ENCODE measurements around the gene TOR4A. TPM values are rescaled to one million over a fixed set of nuclear protein-coding genes. Genes with fewer than 3 reads are reported as not detected.

The TOR4A gene
- total RNA-seq, 1 donor from 2014 or later: 1.5 TPM

DNA sequence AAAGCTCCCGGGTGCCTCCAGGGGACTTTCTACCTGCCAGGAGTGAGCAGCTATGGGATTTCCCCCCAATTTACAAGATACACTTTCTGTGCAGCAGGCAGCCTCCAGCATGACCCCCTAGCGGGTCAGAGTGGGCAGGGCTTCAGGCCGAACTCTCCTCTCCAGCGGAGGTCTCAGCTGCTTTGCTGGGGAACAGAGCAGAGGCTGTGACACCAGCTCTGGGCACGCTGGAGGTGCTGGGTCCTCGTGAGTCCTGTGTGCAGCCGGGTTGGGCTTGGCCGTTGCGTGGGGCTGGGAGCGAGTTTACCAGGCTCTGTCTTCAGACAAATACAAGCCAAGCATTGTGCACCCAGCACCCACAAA lies 21.7 kb downstream of the TOR4A start:
- Mint-ChIP-seq H3K4me1 (ENCODE audit: low read depth, unreplicated experiment) (peaks cover 15% of the 10 kb centered on the region), H3K27me3 (ENCODE audit: unreplicated experiment) (peaks cover 8% of the 10 kb centered on the region), H3K9me3 (ENCODE audit: unreplicated experiment) (peaks cover 7% of the 10 kb centered on the region), H3K36me3 (ENCODE audit: unreplicated experiment) (no peaks in the 10 kb centered on the region), H3K4me3 (ENCODE audit: unreplicated experiment) (peak overlapping the region; percentile 71), H3K27ac (ENCODE audit: unreplicated experiment) (no peak overlapping the region)
- TF ChIP-seq, protein P1, sequence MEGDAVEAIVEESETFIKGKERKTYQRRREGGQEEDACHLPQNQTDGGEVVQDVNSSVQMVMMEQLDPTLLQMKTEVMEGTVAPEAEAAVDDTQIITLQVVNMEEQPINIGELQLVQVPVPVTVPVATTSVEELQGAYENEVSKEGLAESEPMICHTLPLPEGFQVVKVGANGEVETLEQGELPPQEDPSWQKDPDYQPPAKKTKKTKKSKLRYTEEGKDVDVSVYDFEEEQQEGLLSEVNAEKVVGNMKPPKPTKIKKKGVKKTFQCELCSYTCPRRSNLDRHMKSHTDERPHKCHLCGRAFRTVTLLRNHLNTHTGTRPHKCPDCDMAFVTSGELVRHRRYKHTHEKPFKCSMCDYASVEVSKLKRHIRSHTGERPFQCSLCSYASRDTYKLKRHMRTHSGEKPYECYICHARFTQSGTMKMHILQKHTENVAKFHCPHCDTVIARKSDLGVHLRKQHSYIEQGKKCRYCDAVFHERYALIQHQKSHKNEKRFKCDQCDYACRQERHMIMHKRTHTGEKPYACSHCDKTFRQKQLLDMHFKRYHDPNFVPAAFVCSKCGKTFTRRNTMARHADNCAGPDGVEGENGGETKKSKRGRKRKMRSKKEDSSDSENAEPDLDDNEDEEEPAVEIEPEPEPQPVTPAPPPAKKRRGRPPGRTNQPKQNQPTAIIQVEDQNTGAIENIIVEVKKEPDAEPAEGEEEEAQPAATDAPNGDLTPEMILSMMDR (IDR thresholded peaks at IDR 0.05; ENCODE audit: partially characterized antibody, unreplicated experiment): peak; percentile 27
- peak; percentile 45 for DNase-seq

DNA sequence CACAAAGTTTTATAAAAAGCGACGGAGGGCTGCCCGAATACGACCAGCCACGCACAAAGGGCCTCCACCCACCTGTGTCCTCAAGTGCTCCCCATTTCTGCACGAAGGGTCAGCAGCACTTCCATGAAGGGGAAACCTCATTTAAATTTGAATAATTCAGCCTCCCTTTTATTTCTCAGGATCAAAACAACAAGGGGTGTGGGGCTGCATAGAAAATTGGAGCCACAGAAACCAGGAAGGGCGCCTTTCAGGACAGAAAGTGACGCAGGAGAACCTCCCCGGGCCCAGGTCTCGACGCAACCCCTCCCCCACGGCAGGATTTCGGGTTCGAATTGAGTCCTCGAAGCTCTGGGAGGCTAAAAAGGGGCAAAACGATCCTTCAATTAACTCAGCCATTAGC lies 22.4 kb downstream of the TOR4A start:
- DNase-seq: peak; percentile 16
- Mint-ChIP-seq H3K27me3 (ENCODE audit: unreplicated experiment) (peaks cover 7% of the 10 kb centered on the region), H3K36me3 (ENCODE audit: unreplicated experiment) (no peaks in the 10 kb centered on the region), H3K9me3 (ENCODE audit: unreplicated experiment) (peaks cover 3% of the 10 kb centered on the region), H3K27ac (ENCODE audit: unreplicated experiment) (peak overlapping the region; percentile 33), H3K4me1 (ENCODE audit: low read depth, unreplicated experiment) (peaks cover 15% of the 10 kb centered on the region), H3K4me3 (ENCODE audit: unreplicated experiment) (peak overlapping the region; percentile 96)
- TF ChIP-seq, protein P1 (IDR thresholded peaks at IDR 0.05; ENCODE audit: partially characterized antibody, unreplicated experiment): no peak

GRCh38 chr9:137300567-137301080 lies 23.1 kb downstream of the TOR4A start:
- H3K36me3 Mint-ChIP-seq (ENCODE audit: unreplicated experiment): no peaks in the 10 kb centered on the region
- peak; percentile 41 for DNase-seq
- H3K9me3 Mint-ChIP-seq (ENCODE audit: unreplicated experiment): peaks cover 3% of the 10 kb centered on the region
- peak overlapping the region; percentile 96 for H3K4me3 Mint-ChIP-seq (ENCODE audit: unreplicated experiment)
- TF ChIP-seq, protein P1 (IDR thresholded peaks at IDR 0.05; ENCODE audit: partially characterized antibody, unreplicated experiment): no peak
- H3K27me3 Mint-ChIP-seq (ENCODE audit: unreplicated experiment): peaks cover 7% of the 10 kb centered on the region
- peaks cover 17% of the 10 kb centered on the region for H3K4me1 Mint-ChIP-seq (ENCODE audit: low read depth, unreplicated experiment)
- peak overlapping the region; percentile 76 for H3K27ac Mint-ChIP-seq (ENCODE audit: unreplicated experiment)

- Mint-ChIP-seq H3K4me3 (ENCODE audit: unreplicated experiment) (peak overlapping the region; percentile 96), H3K4me1 (ENCODE audit: low read depth, unreplicated experiment) (peaks cover 17% of the 10 kb centered on the region), H3K36me3 (ENCODE audit: unreplicated experiment) (no peaks in the 10 kb centered on the region), H3K9me3 (ENCODE audit: unreplicated experiment) (peaks cover 3% of the 10 kb centered on the region), H3K27ac (ENCODE audit: unreplicated experiment) (no peak overlapping the region), H3K27me3 (ENCODE audit: unreplicated experiment) (peaks cover 7% of the 10 kb centered on the region)
- TF ChIP-seq, protein P1 (IDR thresholded peaks at IDR 0.05; ENCODE audit: partially characterized antibody, unreplicated experiment): no peak
- DNase-seq: peak; percentile 74
These were observed 23.8 kb downstream of the TOR4A start for GRCh38 chr9:137301081-137301947.

- TF ChIP-seq, protein P1 (IDR thresholded peaks at IDR 0.05; ENCODE audit: partially characterized antibody, unreplicated experiment): no peak
- Mint-ChIP-seq H3K4me1 (ENCODE audit: low read depth, unreplicated experiment) (peaks cover 14% of the 10 kb centered on the region), H3K4me3 (ENCODE audit: unreplicated experiment) (peak within 1 kb of the TSS; percentile 85), H3K9me3 (ENCODE audit: unreplicated experiment) (peaks cover 3% of the 10 kb centered on the region), H3K36me3 (ENCODE audit: unreplicated experiment) (no peaks in the 10 kb centered on the region), H3K27ac (ENCODE audit: unreplicated experiment) (peak within 1 kb of the TSS; percentile 17), H3K27me3 (ENCODE audit: unreplicated experiment) (peaks cover 7% of the 10 kb centered on the region)
- DNase-seq: peak; percentile 89
These were observed 24.6 kb downstream of the TOR4A start, which contains the start of gene NRARP for GRCh38 chr9:137302118-137302448. Gene NRARP, minus strand, starts transcription at chr9:137302271. Its CDS starts 343 bp downstream, at chr9:137301928.

Measured in glutamatergic neuron (in vitro differentiated cells).